H9 (cell line): ENCODE data around the gene APOA4. TPM values are rescaled to one million over a fixed set of nuclear protein-coding genes. Genes with fewer than 3 reads are reported as not detected.

ENCODE experiments used
- DNase-seq: peaks from one replicate; pipeline ENCODE4 v3.0.0-alpha.2; 2017
- H2AFZ ChIP-seq: one replicate; pipeline ENCODE4 v1.6.1; 2013; ENCODE audit warnings: mild to moderate bottlenecking, low read length, control low read depth, moderate library complexity
- H2AK5ac ChIP-seq: 2 replicates; pipeline ENCODE4 v1.6.1; 2013; ENCODE audit warnings: low read length, control low read depth, mixed read lengths; ENCODE audit not compliant: insufficient read length
- H2BK120ac ChIP-seq: one replicate; pipeline ENCODE4 v1.6.1; 2013; ENCODE audit warnings: low read depth, mild to moderate bottlenecking, low read length, control low read depth, inconsistent platforms; ENCODE audit not compliant: poor library complexity, severe bottlenecking
- H2BK12ac ChIP-seq: 2 replicates; pipeline ENCODE4 v1.6.1; 2013; ENCODE audit warnings: low read length, control low read depth, mixed read lengths, low read depth; ENCODE audit not compliant: insufficient read length
- H2BK15ac ChIP-seq: 2 replicates; pipeline ENCODE4 v1.6.1; 2013; ENCODE audit warnings: low read depth, low read length, control low read depth
- H2BK20ac ChIP-seq: one replicate; pipeline ENCODE4 v1.6.1; 2013; ENCODE audit warnings: low read depth, mild to moderate bottlenecking, low read length, control low read depth, inconsistent platforms; ENCODE audit not compliant: poor library complexity, severe bottlenecking
- H2BK5ac ChIP-seq: 2 replicates; pipeline ENCODE4 v1.6.1; 2013; ENCODE audit warnings: low read length, control low read depth, mixed read lengths; ENCODE audit not compliant: insufficient read length
- H3K14ac ChIP-seq: 2 replicates; pipeline ENCODE4 v1.6.1; 2013; ENCODE audit warnings: low read length, control low read depth; ENCODE audit not compliant: insufficient read depth
- H3K18ac ChIP-seq: 2 replicates; pipeline ENCODE4 v1.6.1; 2013; ENCODE audit warnings: low read depth, mild to moderate bottlenecking, mixed read lengths, low read length, control low read depth; ENCODE audit not compliant: insufficient read length
- H3K23ac ChIP-seq: 2 replicates; pipeline ENCODE4 v1.6.1; 2013; ENCODE audit warnings: low read length, control low read depth, mixed read lengths, low read depth; ENCODE audit not compliant: insufficient read length
- H3K23me2 ChIP-seq: 2 replicates; pipeline ENCODE4 v1.6.1; 2013; ENCODE audit warnings: low read depth, mild to moderate bottlenecking, mixed read lengths, low read length, control low read depth; ENCODE audit not compliant: insufficient read length, poor library complexity, severe bottlenecking
- H3K27ac ChIP-seq: 2 replicates; pipeline ENCODE4 v1.5.1; 2013; ENCODE audit warnings: low read length, control low read depth, mixed read lengths, low read depth; ENCODE audit not compliant: insufficient read length
- H3K27me3 ChIP-seq: 2 replicates; pipeline ENCODE4 v1.6.1; 2013; ENCODE audit warnings: low read length, control low read depth, inconsistent platforms; ENCODE audit not compliant: insufficient read depth
- H3K4ac ChIP-seq: 2 replicates; pipeline ENCODE4 v1.6.1; 2013; ENCODE audit warnings: low read depth, mild to moderate bottlenecking, control low read depth, inconsistent platforms, low read length, moderate library complexity
- H3K4me1 ChIP-seq: 2 replicates; pipeline ENCODE4 v1.6.1; 2013; ENCODE audit warnings: low read length, control low read depth, inconsistent platforms; ENCODE audit not compliant: insufficient read depth
- H3K4me2 ChIP-seq: 2 replicates; pipeline ENCODE4 v1.6.1; 2013; ENCODE audit warnings: low read length, control low read depth, mixed read lengths; ENCODE audit not compliant: insufficient read length, insufficient read depth
- H3K56ac ChIP-seq: 2 replicates; pipeline ENCODE4 v1.6.1; 2013; ENCODE audit warnings: low read depth, mild to moderate bottlenecking, mixed read lengths, low read length, control low read depth; ENCODE audit not compliant: insufficient read length
- H3K79me1 ChIP-seq: 2 replicates; pipeline ENCODE4 v1.6.1; 2013; ENCODE audit warnings: low read depth, mild to moderate bottlenecking, moderate library complexity, low read length, control low read depth, inconsistent platforms; ENCODE audit not compliant: insufficient read depth, poor library complexity, severe bottlenecking
- H3K79me2 ChIP-seq: 2 replicates; pipeline ENCODE4 v1.6.1; 2013; ENCODE audit warnings: low read length, control low read depth, inconsistent platforms; ENCODE audit not compliant: insufficient read depth
- H3K9ac ChIP-seq: 2 replicates; pipeline ENCODE4 v1.6.1; 2013; ENCODE audit warnings: low read length, control low read depth, mixed read lengths; ENCODE audit not compliant: insufficient read length; ENCODE audit errors: extremely low read depth
- H3K9me3 ChIP-seq: one replicate; pipeline ENCODE4 v1.6.1; 2013; ENCODE audit warnings: low read depth, low read length, inconsistent platforms; ENCODE audit not compliant: control insufficient read depth
- H3T11ph ChIP-seq: one replicate; pipeline ENCODE4 v1.6.1; 2013; ENCODE audit warnings: mild to moderate bottlenecking, low read length, control low read depth, inconsistent platforms
- H4K20me1 ChIP-seq: one replicate; pipeline ENCODE4 v1.6.1; 2013; ENCODE audit not compliant: control insufficient read depth, insufficient read length, insufficient read depth
- H4K5ac ChIP-seq: 2 replicates; pipeline ENCODE4 v1.6.1; 2013; ENCODE audit warnings: low read depth, mild to moderate bottlenecking, mixed read lengths, low read length, control low read depth; ENCODE audit not compliant: insufficient read length
- H4K8ac ChIP-seq: replicated peaks from 2 replicates; pipeline ENCODE4 v1.6.1; 2013; ENCODE audit warnings: low read length, control low read depth, mixed read lengths, low read depth; ENCODE audit not compliant: insufficient read length
- H4K91ac ChIP-seq: 2 replicates; pipeline ENCODE4 v1.6.1; 2013; ENCODE audit warnings: low read depth, mild to moderate bottlenecking, moderate library complexity, mixed read lengths, low read length, control low read depth; ENCODE audit not compliant: insufficient read length
- H3K27ac Mint-ChIP-seq, 3 experiments: 2 replicates in 2 of 3; 3 replicates in 1 of 3; pipeline ENCODE4 v1.8.0; 2020 to 2021; ENCODE audit warnings: mixed read lengths in 3 of 3, mild to moderate bottlenecking in 1 of 3, moderate library complexity in 1 of 3
- H3K27me3 Mint-ChIP-seq: 2 replicates; pipeline ENCODE4 v1.8.0; 2021; ENCODE audit warnings: low read depth, mild to moderate bottlenecking, moderate library complexity, mixed read lengths
- H3K36me3 Mint-ChIP-seq, 3 experiments: 2 replicates in 2 of 3; 3 replicates in 1 of 3; pipeline ENCODE4 v1.8.0; 2020 to 2021; ENCODE audit warnings: low read depth in 3 of 3, mixed read lengths in 3 of 3; ENCODE audit not compliant: insufficient read depth in 1 of 3
- H3K4me1 Mint-ChIP-seq, 2 experiments: 2 replicates each; pipeline ENCODE4 v1.8.0; 2020; ENCODE audit warnings: mixed read lengths in 2 of 2
- H3K4me3 Mint-ChIP-seq, 2 experiments: 2 replicates in 1 of 2; 3 replicates in 1 of 2; pipeline ENCODE4 v1.8.0; 2020 to 2021; ENCODE audit warnings: mild to moderate bottlenecking in 2 of 2, mixed read lengths in 2 of 2, moderate library complexity in 1 of 2
- H3K9me3 Mint-ChIP-seq, 2 experiments: 2 replicates in 1 of 2; 3 replicates in 1 of 2; pipeline ENCODE4 v1.8.0; 2020; ENCODE audit warnings: mild to moderate bottlenecking in 2 of 2, mixed read lengths in 2 of 2, moderate library complexity in 1 of 2
- CTCF ChIP-seq: fragments of 200-600 bp; sonication (generic); conservative IDR thresholded peaks from 3 replicates; pipeline ENCODE4 v1.8.0; 2021; ENCODE audit warnings: antibody characterized with exemption, mild to moderate bottlenecking
- WGBS: extraction: QIAGEN DNeasy Blood & Tissue Kit; methylation state at CpG from one replicate; pipeline ENCODE4 v1.1.7; 2013; ENCODE audit warnings: missing lambda C conversion rate, low lambda C conversion rate, mixed read lengths; ENCODE audit not compliant: insufficient read length; ENCODE audit errors: extremely low coverage; 5-methylcytosine and 5-hydroxymethylcytosine counted together
- total RNA-seq: library from RNA; stranded (reverse); gene quantifications from 2 replicates; pipeline ENCODE4 v1.2.1, GENCODE V29; 2021

The APOA4 gene
- total RNA-seq, 1 experiment from 2014 or later: not detected

- Histone ChIP-seq H3K18ac (no peak overlapping the region), H3K27ac (no peak overlapping the region), H3K9me3 (no peaks in the 10 kb centered on the region), H2BK12ac (no peak overlapping the region), H3T11ph (no peak overlapping the region), H3K9ac (no peak overlapping the region), H3K27me3 (no peaks in the 10 kb centered on the region), H3K14ac (no peak overlapping the region), H3K23ac (no peak overlapping the region), H3K4me2 (no peak overlapping the region), H4K8ac (no peak overlapping the region), H2BK15ac (no peak overlapping the region), H4K91ac (no peak overlapping the region), H2BK5ac (no peak overlapping the region), H3K56ac (no peak overlapping the region), H2AK5ac (no peak overlapping the region), H3K79me1 (no peaks in the 10 kb centered on the region), H2AFZ (no peak overlapping the region), H3K4me1 (no peaks in the 10 kb centered on the region), H2BK20ac (no peak overlapping the region), H4K5ac (no peak overlapping the region), H3K79me2 (no peaks in the 10 kb centered on the region), H3K4ac (no peak overlapping the region), H4K20me1 (no peaks in the 10 kb centered on the region), H3K23me2 (peaks cover 4% of the 10 kb centered on the region), H2BK120ac (no peak overlapping the region)
- H3K9me3 Mint-ChIP-seq: no peaks in the 10 kb centered on the region; a peak in 1 of 5 replicates
- no peaks in the 10 kb centered on the region for H3K4me1 Mint-ChIP-seq
- H3K27ac Mint-ChIP-seq: no peak overlapping the region
- no CpG with 5 or more reads among the region's 3 CpGs for WGBS
- no peak overlapping the region for H3K4me3 Mint-ChIP-seq
- peaks cover 7% of the 10 kb centered on the region for H3K27me3 Mint-ChIP-seq
- no peak for TF ChIP-seq CTCF
- H3K36me3 Mint-ChIP-seq: no peaks in the 10 kb centered on the region
- DNase-seq: no peak
Measured at GRCh38 chr11:116811194-116811593, 11.9 kb downstream of the APOA4 start.
